ENCODE results near the gene DIAPH3. TPM values are rescaled to one million over a fixed set of nuclear protein-coding genes. Genes with fewer than 3 reads are reported as not detected.

DIAPH3 gene
- total RNA-seq, 1 experiment from 2014 or later = 27.6 TPM

DNA sequence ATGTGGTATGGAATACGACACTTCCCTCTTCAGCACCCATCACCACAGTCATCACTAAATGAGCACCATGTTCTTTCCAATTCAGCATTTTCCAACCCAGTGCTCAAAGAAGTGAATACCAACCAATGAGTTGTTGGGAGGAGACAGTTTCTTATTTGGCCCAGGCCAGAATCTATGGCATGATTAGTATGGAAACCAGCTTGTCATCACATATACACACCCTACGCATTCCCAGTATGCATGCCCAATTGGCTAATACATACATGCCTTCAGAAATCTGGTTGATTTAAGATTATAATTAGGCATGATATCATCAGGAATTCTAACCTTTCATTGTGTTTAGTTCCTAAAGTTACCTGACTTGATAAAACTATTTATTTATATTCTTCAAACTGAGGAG lies 430.0 kb downstream of the DIAPH3 start:
- no peaks in the 10 kb centered on the region for H3K27me3 Mint-ChIP-seq (ENCODE audit: low read depth)
- no peaks in the 10 kb centered on the region for H3K9me3 Mint-ChIP-seq
- POLR2A ChIA-PET = no interaction called here

More for the DNA sequence above, 430.0 kb downstream of the DIAPH3 start:
- ATAC-seq = no peak
- TF ChIP-seq AR (CRISPR knock-in tag; IDR thresholded peaks at IDR 0.05) = no peak
- TF ChIP-seq ZNF317 (CRISPR knock-in tag; IDR thresholded peaks at IDR 0.05; ENCODE audit: borderline replicate concordance, low read depth) = no peak
- no peak for TF ChIP-seq NR1H2 (CRISPR knock-in tag; IDR thresholded peaks at IDR 0.05)
- TF ChIP-seq E2F4 (CRISPR knock-in tag; IDR thresholded peaks at IDR 0.05; ENCODE audit: borderline replicate concordance, low read depth) = no peak
- TF ChIP-seq FOXP1 (CRISPR knock-in tag; IDR thresholded peaks at IDR 0.05; ENCODE audit: borderline replicate concordance) = no peak
- TF ChIP-seq ELF4 (CRISPR knock-in tag; IDR thresholded peaks at IDR 0.05; ENCODE audit: low read depth) = no peak
- no peak for TF ChIP-seq IRF1 (CRISPR knock-in tag; IDR thresholded peaks at IDR 0.05)
- no peak for TF ChIP-seq ZNF532 (CRISPR knock-in tag; IDR thresholded peaks at IDR 0.05; ENCODE audit: borderline replicate concordance)
- no peak for TF ChIP-seq PREB (CRISPR knock-in tag; IDR thresholded peaks at IDR 0.05; ENCODE audit: borderline replicate concordance)
- no peak for TF ChIP-seq ZNF121 (CRISPR knock-in tag; IDR thresholded peaks at IDR 0.05)
- no peak for TF ChIP-seq ZNF416 (CRISPR knock-in tag; IDR thresholded peaks at IDR 0.05)
- no peak for TF ChIP-seq MAX (CRISPR knock-in tag; IDR thresholded peaks at IDR 0.05)
- TF ChIP-seq ATF6 (CRISPR knock-in tag; IDR thresholded peaks at IDR 0.05) = no peak
- no peak for TF ChIP-seq ZNF671 (CRISPR knock-in tag; IDR thresholded peaks at IDR 0.05)
- no peaks in the 10 kb centered on the region for H3K36me3 Mint-ChIP-seq
- H3K27ac Mint-ChIP-seq = no peak overlapping the region
- no peak overlapping the region for H3K4me3 Mint-ChIP-seq
- CTCF ChIA-PET = no interaction called here
- H3K4me1 Mint-ChIP-seq = peaks cover 3% of the 10 kb centered on the region
- DNase-seq (ENCODE audit: low spot score) = no peak

All from WTC11 (cell line).